ENCODE results near the gene ARHGDIA.

ARHGDIA gene

DNA sequence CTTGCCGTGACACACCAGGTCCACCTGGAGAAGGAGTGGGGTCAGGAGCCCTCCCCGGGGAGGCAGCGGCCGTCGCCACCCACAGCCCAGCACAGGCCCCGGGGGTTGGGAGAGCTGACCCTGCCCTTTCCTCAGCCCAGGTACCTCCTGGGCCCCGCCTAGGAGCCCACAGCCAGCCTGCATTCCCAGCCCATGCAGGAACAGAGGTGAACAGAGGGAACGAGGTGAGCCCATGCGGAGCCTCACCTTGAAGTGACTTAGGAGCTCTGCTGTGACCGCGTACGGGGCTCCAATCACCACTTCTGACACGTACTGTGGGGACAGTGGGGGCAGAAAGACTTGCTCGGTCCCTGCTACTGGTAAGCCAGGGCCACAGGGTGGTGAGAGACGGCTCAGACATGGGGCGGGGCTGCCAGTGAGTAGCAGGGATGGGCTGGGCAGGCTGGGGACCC, 34.3 kb upstream of the ARHGDIA start:
- Histone ChIP-seq H3K36me3 (ENCODE audit: insufficient read depth, insufficient read length, low read length) (peaks cover 63% of the 10 kb centered on the region), H3K9ac (ENCODE audit: insufficient read length, low read depth) (no peak overlapping the region), H3K4me1 (ENCODE audit: insufficient read depth, insufficient read length) (peaks cover 20% of the 10 kb centered on the region), H3K27me3 (ENCODE audit: insufficient read depth, insufficient read length) (peaks cover 21% of the 10 kb centered on the region), H3K4me3 (ENCODE audit: insufficient read length, low read depth) (no peak overlapping the region), H3K9me3 (ENCODE audit: insufficient read depth, low read length) (no peaks in the 10 kb centered on the region)
- no peak for DNase-seq (ENCODE audit: low read depth, low spot score)
- TF ChIP-seq YY1 (IDR thresholded peaks at IDR 0.05; ENCODE audit: insufficient read depth, insufficient read length) = no peak
- no peak for TF ChIP-seq SUZ12 (IDR thresholded peaks at IDR 0.05; ENCODE audit: extremely low read depth, insufficient read depth, insufficient read length)
- TF ChIP-seq ZNF274 (IDR thresholded peaks at IDR 0.05; ENCODE audit: low read depth, low read length) = no peak

DNA sequence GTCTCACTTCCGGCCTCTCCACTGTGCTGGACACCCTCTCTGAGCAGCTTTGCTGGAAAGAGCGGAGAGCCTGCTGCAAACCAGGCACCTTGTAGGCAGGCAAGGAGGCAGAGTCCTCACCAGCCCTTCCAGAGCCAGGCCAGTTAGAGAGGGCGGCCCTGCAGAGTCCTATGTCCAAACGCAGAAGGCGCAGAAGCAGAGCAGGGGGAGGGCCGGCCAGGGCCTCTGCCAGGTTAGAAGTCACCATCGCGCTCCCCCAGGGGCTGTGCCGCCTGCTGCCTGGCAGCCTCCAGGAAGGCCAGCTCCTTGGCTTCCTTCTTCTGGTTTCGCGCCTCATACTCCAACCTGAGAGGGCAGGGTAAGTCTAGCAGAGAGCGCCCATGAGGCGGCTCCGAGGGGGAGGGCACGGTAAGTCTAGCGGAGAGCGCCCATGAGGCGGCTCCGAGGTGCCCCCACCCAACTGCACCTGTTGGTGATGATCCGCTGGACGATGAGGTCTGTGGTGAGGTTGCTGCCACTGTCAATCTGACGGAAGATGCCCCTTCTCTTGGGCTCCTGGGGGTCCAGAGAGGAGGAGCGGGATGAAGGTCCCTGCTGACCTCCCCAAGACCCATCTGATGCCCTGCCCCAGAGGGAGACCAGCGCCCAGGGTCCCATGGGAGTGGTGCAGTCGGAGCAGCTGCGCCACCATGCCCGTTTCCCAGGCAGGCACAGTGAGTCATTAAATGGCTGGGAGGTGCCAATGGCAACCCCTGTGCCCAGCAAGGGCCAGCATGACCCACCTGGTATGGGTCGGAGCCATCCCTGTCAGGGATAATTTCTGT, 33.7 kb upstream of the ARHGDIA start:
- H3K4me1 ChIP-seq (ENCODE audit: insufficient read depth, insufficient read length) = peaks cover 18% of the 10 kb centered on the region

DNA sequence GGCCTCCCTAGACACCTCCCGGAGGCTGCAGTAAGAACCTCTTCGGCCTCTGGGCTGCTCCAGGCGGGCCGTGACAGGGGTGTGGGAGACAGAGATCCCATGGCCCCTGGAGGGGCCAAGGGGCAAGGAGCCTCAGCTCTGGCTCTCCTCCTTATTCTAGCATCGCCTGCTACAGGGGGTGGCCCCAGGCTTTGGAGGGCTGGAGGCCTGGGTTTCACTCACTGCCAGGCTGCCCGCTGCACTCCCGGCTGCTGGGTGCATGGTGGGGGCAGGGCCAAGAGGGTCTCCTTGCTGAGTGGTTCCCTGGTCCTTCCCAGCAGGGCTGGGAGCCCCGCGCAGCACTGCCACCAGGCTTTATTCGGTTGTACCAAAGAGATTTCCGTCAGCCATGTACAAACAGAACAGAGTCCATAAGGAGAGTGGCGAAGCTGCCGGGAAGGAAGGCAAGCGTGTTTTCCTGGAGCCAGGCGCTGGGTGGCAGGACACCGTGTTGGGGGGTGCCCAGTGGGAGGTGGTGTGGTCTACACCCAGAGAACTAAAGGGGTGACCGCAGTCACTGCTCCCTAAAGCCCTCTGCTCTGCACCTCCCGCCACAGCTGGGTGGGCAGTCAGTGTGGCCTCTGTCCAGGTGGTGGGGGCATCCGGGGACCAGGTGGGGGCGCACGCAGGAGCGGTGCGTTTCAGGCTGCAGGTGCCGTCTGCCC, 32.9 kb upstream of the ARHGDIA start:
- Histone ChIP-seq H3K9me3 (ENCODE audit: insufficient read depth, low read length) (no peaks in the 10 kb centered on the region), H3K4me3 (ENCODE audit: insufficient read length, low read depth) (no peak overlapping the region), H3K9ac (ENCODE audit: insufficient read length, low read depth) (no peak overlapping the region), H3K27me3 (ENCODE audit: insufficient read depth, insufficient read length) (peaks cover 16% of the 10 kb centered on the region), H3K36me3 (ENCODE audit: insufficient read depth, insufficient read length, low read length) (peaks cover 72% of the 10 kb centered on the region), H3K4me1 (ENCODE audit: insufficient read depth, insufficient read length) (peaks cover 22% of the 10 kb centered on the region)
- TF ChIP-seq ZNF274 (IDR thresholded peaks at IDR 0.05; ENCODE audit: low read depth, low read length) (no peak), SUZ12 (IDR thresholded peaks at IDR 0.05; ENCODE audit: extremely low read depth, insufficient read depth, insufficient read length) (no peak), YY1 (IDR thresholded peaks at IDR 0.05; ENCODE audit: insufficient read depth, insufficient read length) (no peak)
- DNase-seq (ENCODE audit: low read depth, low spot score) = no peak

More for the DNA sequence above, 33.7 kb upstream of the ARHGDIA start:
- DNase-seq (ENCODE audit: low read depth, low spot score) = no peak
- H3K4me3 ChIP-seq (ENCODE audit: insufficient read length, low read depth) = no peak overlapping the region
- H3K9ac ChIP-seq (ENCODE audit: insufficient read length, low read depth) = no peak overlapping the region
- TF ChIP-seq YY1 (IDR thresholded peaks at IDR 0.05; ENCODE audit: insufficient read depth, insufficient read length) (no peak), SUZ12 (IDR thresholded peaks at IDR 0.05; ENCODE audit: extremely low read depth, insufficient read depth, insufficient read length) (no peak), ZNF274 (IDR thresholded peaks at IDR 0.05; ENCODE audit: low read depth, low read length) (no peak)
- no peaks in the 10 kb centered on the region for H3K9me3 ChIP-seq (ENCODE audit: insufficient read depth, low read length)
- peaks cover 16% of the 10 kb centered on the region for H3K27me3 ChIP-seq (ENCODE audit: insufficient read depth, insufficient read length)
- H3K36me3 ChIP-seq (ENCODE audit: insufficient read depth, insufficient read length, low read length) = peaks cover 69% of the 10 kb centered on the region

DNA sequence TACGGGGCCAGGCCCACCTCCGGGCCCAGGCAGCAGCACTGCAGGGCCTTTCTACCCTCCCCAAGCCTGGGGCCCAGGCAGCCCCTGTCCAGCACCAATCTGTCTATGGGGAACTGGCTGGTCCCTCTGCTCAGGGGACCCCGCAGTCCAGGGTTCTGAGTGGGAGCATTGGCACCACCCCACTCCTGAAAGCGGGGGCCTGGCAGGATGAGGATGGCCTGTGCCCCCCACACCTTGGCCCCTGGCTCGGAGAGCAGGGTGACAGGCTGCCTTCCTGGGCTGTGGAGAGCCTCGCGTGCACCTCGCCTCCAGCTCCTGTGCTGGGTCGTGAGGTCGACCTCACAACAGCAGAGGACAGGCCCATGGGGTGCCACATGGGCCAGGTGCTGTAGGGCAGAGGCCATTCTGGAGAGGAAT, 32.3 kb upstream of the ARHGDIA start:
- H3K27me3 ChIP-seq (ENCODE audit: insufficient read depth, insufficient read length) = peaks cover 16% of the 10 kb centered on the region
- no peak overlapping the region for H3K4me3 ChIP-seq (ENCODE audit: insufficient read length, low read depth)
- TF ChIP-seq YY1 (IDR thresholded peaks at IDR 0.05; ENCODE audit: insufficient read depth, insufficient read length) (no peak), SUZ12 (IDR thresholded peaks at IDR 0.05; ENCODE audit: extremely low read depth, insufficient read depth, insufficient read length) (no peak), ZNF274 (IDR thresholded peaks at IDR 0.05; ENCODE audit: low read depth, low read length) (no peak)
- H3K36me3 ChIP-seq (ENCODE audit: insufficient read depth, insufficient read length, low read length) = peaks cover 68% of the 10 kb centered on the region
- H3K9ac ChIP-seq (ENCODE audit: insufficient read length, low read depth) = no peak overlapping the region
- DNase-seq (ENCODE audit: low read depth, low spot score) = no peak
- peaks cover 23% of the 10 kb centered on the region for H3K4me1 ChIP-seq (ENCODE audit: insufficient read depth, insufficient read length)
- no peaks in the 10 kb centered on the region for H3K9me3 ChIP-seq (ENCODE audit: insufficient read depth, low read length)

DNA sequence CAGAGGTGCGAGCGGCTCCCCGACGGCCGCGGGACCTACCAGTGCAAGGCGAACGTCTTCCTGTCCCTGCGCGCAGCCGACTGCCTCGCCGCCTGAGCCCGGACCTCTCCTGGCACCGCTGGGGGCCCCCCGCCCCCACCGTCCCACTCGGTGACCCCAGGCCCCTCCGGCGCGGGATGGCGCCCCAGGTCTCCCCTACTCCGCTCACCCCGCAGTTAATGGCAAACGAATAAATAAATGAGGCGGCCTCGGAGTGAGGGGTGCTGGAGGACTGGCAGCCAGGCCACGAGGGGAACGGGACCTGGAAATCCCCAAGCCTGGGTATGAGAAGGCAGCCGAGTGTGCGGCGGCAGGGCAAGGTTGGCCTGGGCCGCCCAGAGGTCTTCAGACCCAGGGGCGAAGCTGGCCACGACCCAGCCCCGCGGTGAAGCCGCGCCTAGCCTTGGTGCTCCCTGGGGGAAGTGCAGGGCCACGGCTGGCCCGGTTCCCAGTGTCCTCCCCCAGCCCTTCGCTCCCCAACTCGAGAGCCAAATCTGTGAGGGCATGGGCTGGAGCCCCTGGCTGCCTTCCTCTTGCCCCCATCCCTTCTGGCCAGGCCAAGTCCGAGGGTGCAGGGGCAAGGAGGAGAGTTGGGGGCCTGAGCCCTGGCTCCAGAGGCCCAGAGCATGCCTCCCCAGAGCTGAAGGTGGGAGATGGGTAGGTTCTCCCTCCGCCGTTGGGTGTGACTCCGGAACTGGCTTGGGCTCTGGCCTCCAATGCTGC, 31.7 kb upstream of the ARHGDIA start:
- Histone ChIP-seq H3K4me3 (ENCODE audit: insufficient read length, low read depth) (peak overlapping the region; percentile 15), H3K36me3 (ENCODE audit: insufficient read depth, insufficient read length, low read length) (peaks cover 62% of the 10 kb centered on the region)

DNA sequence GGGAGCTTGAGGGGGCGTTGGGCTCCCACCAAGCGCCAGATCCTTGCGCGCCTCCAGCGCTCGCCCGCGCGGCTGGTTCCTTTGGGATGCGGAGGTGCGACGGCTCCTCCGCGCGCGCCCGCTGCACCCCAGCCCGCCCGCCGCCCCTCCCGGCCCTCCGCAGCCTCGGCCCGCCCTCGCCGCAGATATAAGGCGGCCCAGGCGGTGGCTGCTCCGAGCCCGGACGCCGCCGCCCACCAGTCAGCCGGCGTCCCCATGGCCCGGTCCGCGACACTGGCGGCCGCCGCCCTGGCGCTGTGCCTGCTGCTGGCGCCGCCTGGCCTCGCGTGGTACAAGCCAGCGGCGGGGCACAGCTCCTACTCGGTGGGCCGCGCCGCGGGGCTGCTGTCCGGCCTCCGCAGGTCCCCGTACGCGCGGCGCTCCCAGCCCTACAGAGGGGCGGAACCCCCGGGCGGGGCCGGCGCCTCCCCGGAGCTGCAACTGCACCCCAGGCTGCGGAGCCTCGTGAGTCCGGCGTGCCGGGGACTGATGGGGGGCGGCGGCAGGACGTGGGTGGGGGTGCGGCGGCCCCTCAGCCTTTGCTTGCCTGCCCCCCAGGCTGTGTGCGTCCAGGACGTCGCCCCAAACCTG, 31.0 kb upstream of the ARHGDIA start, which contains the start of gene NPB:
TSS of gene NPB (plus strand) at position 216 of the 630 bp plus-strand sequence. CDS start at position 256, 40 bp downstream.
- Histone ChIP-seq H3K36me3 (ENCODE audit: insufficient read depth, insufficient read length, low read length) (peaks cover 60% of the 10 kb centered on the region), H3K9me3 (ENCODE audit: insufficient read depth, low read length) (no peaks in the 10 kb centered on the region), H3K4me1 (ENCODE audit: insufficient read depth, insufficient read length) (peaks cover 25% of the 10 kb centered on the region), H3K9ac (ENCODE audit: insufficient read length, low read depth) (peak within 1 kb of the TSS; percentile 78), H3K4me3 (ENCODE audit: insufficient read length, low read depth) (peak within 1 kb of the TSS; percentile 22), H3K27me3 (ENCODE audit: insufficient read depth, insufficient read length) (peaks cover 16% of the 10 kb centered on the region)
- no peak for TF ChIP-seq SUZ12 (IDR thresholded peaks at IDR 0.05; ENCODE audit: extremely low read depth, insufficient read depth, insufficient read length)
- TF ChIP-seq ZNF274 (IDR thresholded peaks at IDR 0.05; ENCODE audit: low read depth, low read length) = no peak
- TF ChIP-seq YY1 (IDR thresholded peaks at IDR 0.05; ENCODE audit: insufficient read depth, insufficient read length) = no peak
- no peak for DNase-seq (ENCODE audit: low read depth, low spot score)

More for the DNA sequence above, 31.7 kb upstream of the ARHGDIA start:
- Histone ChIP-seq H3K27me3 (ENCODE audit: insufficient read depth, insufficient read length) (peaks cover 16% of the 10 kb centered on the region), H3K4me1 (ENCODE audit: insufficient read depth, insufficient read length) (peaks cover 27% of the 10 kb centered on the region), H3K9ac (ENCODE audit: insufficient read length, low read depth) (peak overlapping the region; percentile 78), H3K9me3 (ENCODE audit: insufficient read depth, low read length) (no peaks in the 10 kb centered on the region)
- no peak for DNase-seq (ENCODE audit: low read depth, low spot score)
- no peak for TF ChIP-seq YY1 (IDR thresholded peaks at IDR 0.05; ENCODE audit: insufficient read depth, insufficient read length)
- TF ChIP-seq ZNF274 (IDR thresholded peaks at IDR 0.05; ENCODE audit: low read depth, low read length) = no peak
- no peak for TF ChIP-seq SUZ12 (IDR thresholded peaks at IDR 0.05; ENCODE audit: extremely low read depth, insufficient read depth, insufficient read length)
